ENCODE measurements around the gene SPATA31E1. TPM values are rescaled to one million over a fixed set of nuclear protein-coding genes. Genes with fewer than 3 reads are reported as not detected.
"Not testable (repeated sequence)": the region's sequence is repeated elsewhere in the genome, so short reads cannot be mapped to it uniquely, and the experiment has no call there.

SPATA31E1 gene
- total and polyA plus RNA-seq, 9 of the 15 experiments (the other 6 are each of a cell fraction or from before 2014, with no cell fraction given), result not detected

GRCh38 chr9:87924851-87925250 lies 42.2 kb downstream of the SPATA31E1 start:
- H3K79me2 ChIP-seq (ENCODE audit: control insufficient read depth, insufficient read depth, low read length); H3K4me1 ChIP-seq (replicated peaks in 1 of 2; ENCODE audit: control insufficient read depth in 2 of 2, insufficient read depth in 2 of 2, low read length in 2 of 2); H3K27me3 ChIP-seq (ENCODE audit: control insufficient read depth in 2 of 2, insufficient read depth in 2 of 2, low read length in 2 of 2); H3K27ac ChIP-seq (ENCODE audit: extremely low read depth, low read depth, low read length); ATAC-seq; H4K20me1 ChIP-seq (replicated peaks; ENCODE audit: control insufficient read depth, insufficient read depth, low read length); FAIRE-seq; POLR2A ChIA-PET; CTCF ChIA-PET (ENCODE audit: low intra/inter-chr PET ratio); H3K4me3 ChIP-seq; H2AFZ ChIP-seq (ENCODE audit: low read depth, low read length); H3K9ac ChIP-seq (ENCODE audit: insufficient read depth in 1 of 2, low read depth in 2 of 2, low read length in 2 of 2); DNase-seq (ENCODE audit: extremely low read depth in 1 of 4, low spot score in 3 of 4); intact Hi-C loops (cut with micrococcal nuclease); in situ Hi-C loops (cut with MboI); BruUV-seq (replicated peaks); H3K9me3 ChIP-seq (replicated peaks; ENCODE audit: control insufficient read depth, insufficient read depth, low read depth, low read length); H3K9me1 ChIP-seq (ENCODE audit: control insufficient read depth, insufficient read depth, low read length); H3K36me3 ChIP-seq (ENCODE audit: control insufficient read depth, insufficient read depth, low read length); H3K4me2 ChIP-seq (ENCODE audit: insufficient read depth, low read length): not testable (repeated sequence)
- WGBS (ENCODE audit: insufficient coverage, low coverage, missing lambda C conversion rate), result no CpG with 5 or more reads among the region's 10 CpGs

DNA sequence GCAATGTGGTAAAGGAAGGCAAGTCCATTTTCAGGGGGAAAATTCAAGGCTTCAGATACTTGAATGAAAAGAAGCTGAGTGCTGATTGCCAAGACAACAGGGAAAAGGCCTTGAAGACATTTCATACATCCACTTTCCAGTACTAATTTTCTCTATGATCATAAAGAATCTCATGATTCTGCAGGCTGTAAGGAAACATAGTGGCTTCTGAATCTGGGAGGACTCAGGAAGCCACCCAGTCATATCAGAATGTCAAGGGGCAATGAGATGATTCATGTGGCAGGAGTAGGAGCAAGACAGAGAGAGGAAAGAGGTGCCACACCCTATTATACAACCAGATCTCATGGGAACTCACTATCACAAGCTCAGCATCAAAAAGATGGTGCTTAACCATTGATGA lies 46.5 kb downstream of the SPATA31E1 start:
- H3K4me1 ChIP-seq (replicated peaks in 1 of 2; ENCODE audit: control insufficient read depth in 2 of 2, insufficient read depth in 2 of 2, low read length in 2 of 2); POLR2A ChIA-PET; DNase-seq (ENCODE audit: extremely low read depth in 1 of 4, low spot score in 3 of 4); H3K36me3 ChIP-seq (ENCODE audit: control insufficient read depth, insufficient read depth, low read length); H3K9me1 ChIP-seq (ENCODE audit: control insufficient read depth, insufficient read depth, low read length); ATAC-seq; H3K9ac ChIP-seq (ENCODE audit: insufficient read depth in 1 of 2, low read depth in 2 of 2, low read length in 2 of 2); CTCF ChIA-PET (ENCODE audit: low intra/inter-chr PET ratio); H3K4me2 ChIP-seq (ENCODE audit: insufficient read depth, low read length); H4K20me1 ChIP-seq (replicated peaks; ENCODE audit: control insufficient read depth, insufficient read depth, low read length); H3K79me2 ChIP-seq (ENCODE audit: control insufficient read depth, insufficient read depth, low read length); BruUV-seq (replicated peaks); H2AFZ ChIP-seq (ENCODE audit: low read depth, low read length); H3K9me3 ChIP-seq (replicated peaks; ENCODE audit: control insufficient read depth, insufficient read depth, low read depth, low read length); H3K4me3 ChIP-seq; in situ Hi-C loops (cut with MboI); intact Hi-C loops (cut with micrococcal nuclease); FAIRE-seq; H3K27me3 ChIP-seq (ENCODE audit: control insufficient read depth in 2 of 2, insufficient read depth in 2 of 2, low read length in 2 of 2); H3K27ac ChIP-seq (ENCODE audit: extremely low read depth, low read depth, low read length): not testable (repeated sequence)

DNA sequence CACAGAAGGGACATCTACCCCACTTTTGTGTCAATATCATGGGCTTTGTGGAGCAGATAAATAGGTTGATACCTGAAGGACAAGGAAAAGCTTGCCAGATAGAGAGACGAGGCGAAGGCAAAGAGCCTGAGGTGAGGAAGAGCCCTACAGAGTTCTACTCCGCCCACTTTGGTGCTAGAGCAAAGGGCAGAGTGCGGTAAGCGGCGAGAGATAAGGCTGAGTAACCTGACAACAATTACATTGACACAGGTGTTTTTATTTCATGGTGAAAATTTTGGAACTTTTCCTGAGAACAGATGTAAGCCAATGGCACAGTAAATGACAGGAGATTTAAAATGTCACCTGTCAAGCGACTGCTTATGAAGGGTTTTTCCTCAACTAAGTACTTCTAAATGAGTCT lies 51.8 kb downstream of the SPATA31E1 start:
- in situ Hi-C loops (cut with MboI); POLR2A ChIA-PET: not testable (repeated sequence)

DNA sequence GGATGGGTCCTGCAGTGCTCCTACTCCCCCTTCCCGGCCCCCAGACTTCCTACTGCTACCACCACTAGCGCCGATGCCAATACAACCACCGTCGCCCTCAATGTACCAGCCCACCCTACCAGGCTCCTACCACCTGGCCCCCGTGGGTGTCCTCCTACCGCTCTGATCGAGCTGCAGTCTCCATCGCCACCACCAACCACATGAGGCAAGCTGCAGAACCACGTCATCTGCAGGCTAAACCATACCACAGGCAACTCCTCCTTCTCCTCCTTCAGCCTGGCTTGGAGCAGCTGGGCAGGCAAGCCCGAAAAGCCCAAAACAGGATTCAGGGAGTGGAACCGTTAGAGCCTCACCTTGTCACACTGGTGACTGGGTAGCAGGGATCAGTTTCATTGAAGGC lies 54.7 kb downstream of the SPATA31E1 start:
- WGBS (ENCODE audit: insufficient coverage, low coverage, missing lambda C conversion rate), result no CpG with 5 or more reads among the region's 12 CpGs

More for the DNA sequence above, 51.8 kb downstream of the SPATA31E1 start:
- FAIRE-seq; H3K36me3 ChIP-seq (ENCODE audit: control insufficient read depth, insufficient read depth, low read length); H3K4me1 ChIP-seq (replicated peaks in 1 of 2; ENCODE audit: control insufficient read depth in 2 of 2, insufficient read depth in 2 of 2, low read length in 2 of 2); DNase-seq (ENCODE audit: extremely low read depth in 1 of 4, low spot score in 3 of 4); H3K27ac ChIP-seq (ENCODE audit: extremely low read depth, low read depth, low read length); H3K27me3 ChIP-seq (ENCODE audit: control insufficient read depth in 2 of 2, insufficient read depth in 2 of 2, low read length in 2 of 2); H3K79me2 ChIP-seq (ENCODE audit: control insufficient read depth, insufficient read depth, low read length); ATAC-seq; CTCF ChIA-PET (ENCODE audit: low intra/inter-chr PET ratio); H4K20me1 ChIP-seq (replicated peaks; ENCODE audit: control insufficient read depth, insufficient read depth, low read length); H3K9me1 ChIP-seq (ENCODE audit: control insufficient read depth, insufficient read depth, low read length); H3K9ac ChIP-seq (ENCODE audit: insufficient read depth in 1 of 2, low read depth in 2 of 2, low read length in 2 of 2); BruUV-seq (replicated peaks); H3K9me3 ChIP-seq (replicated peaks; ENCODE audit: control insufficient read depth, insufficient read depth, low read depth, low read length); intact Hi-C loops (cut with micrococcal nuclease); H3K4me2 ChIP-seq (ENCODE audit: insufficient read depth, low read length); H3K4me3 ChIP-seq; H2AFZ ChIP-seq (ENCODE audit: low read depth, low read length): not testable (repeated sequence)
- WGBS (ENCODE audit: insufficient coverage, low coverage, missing lambda C conversion rate), result 0% methylated on average over 1 of the region's 7 CpGs

More for the DNA sequence above, 54.7 kb downstream of the SPATA31E1 start:
- CTCF ChIA-PET (ENCODE audit: low intra/inter-chr PET ratio); H3K79me2 ChIP-seq (ENCODE audit: control insufficient read depth, insufficient read depth, low read length); H3K9me1 ChIP-seq (ENCODE audit: control insufficient read depth, insufficient read depth, low read length); H4K20me1 ChIP-seq (replicated peaks; ENCODE audit: control insufficient read depth, insufficient read depth, low read length); H3K4me1 ChIP-seq (replicated peaks in 1 of 2; ENCODE audit: control insufficient read depth in 2 of 2, insufficient read depth in 2 of 2, low read length in 2 of 2); H3K4me3 ChIP-seq; H3K36me3 ChIP-seq (ENCODE audit: control insufficient read depth, insufficient read depth, low read length); H3K9ac ChIP-seq (ENCODE audit: insufficient read depth in 1 of 2, low read depth in 2 of 2, low read length in 2 of 2); H3K27ac ChIP-seq (ENCODE audit: extremely low read depth, low read depth, low read length); DNase-seq (ENCODE audit: extremely low read depth in 1 of 4, low spot score in 3 of 4); H3K9me3 ChIP-seq (replicated peaks; ENCODE audit: control insufficient read depth, insufficient read depth, low read depth, low read length); BruUV-seq (replicated peaks); H3K4me2 ChIP-seq (ENCODE audit: insufficient read depth, low read length); POLR2A ChIA-PET; intact Hi-C loops (cut with micrococcal nuclease); H3K27me3 ChIP-seq (ENCODE audit: control insufficient read depth in 2 of 2, insufficient read depth in 2 of 2, low read length in 2 of 2); in situ Hi-C loops (cut with MboI); ATAC-seq; FAIRE-seq; H2AFZ ChIP-seq (ENCODE audit: low read depth, low read length): not testable (repeated sequence)

Data from K562 (cell line).